Inferior parietal cortex (tissue), 1 donor: Measurements from ENCODE around the gene RNASE13.
"Not testable (repeated sequence)": the region's sequence is repeated elsewhere in the genome, so short reads cannot be mapped to it uniquely, and the experiment has no call there.

Source experiments
- DNase-seq: peaks from one replicate; pipeline ENCODE4 v3.0.0-alpha.2; 2016; ENCODE audit errors: extremely low spot score

The RNASE13 gene

GRCh38 chr14:20989471-20989786 lies 45.2 kb downstream of the RNASE13 start:
- no peak for DNase-seq

- DNase-seq: no peak
These were observed 45.7 kb downstream of the RNASE13 start for GRCh38 chr14:20988717-20989470.

- peak; percentile 22 for DNase-seq
These were observed 47.8 kb downstream of the RNASE13 start for GRCh38 chr14:20986811-20987210.

GRCh38 chr14:20985650-20986049 lies 49.0 kb downstream of the RNASE13 start:
- DNase-seq: not testable (repeated sequence)
